Eye (tissue), 1 donor: Measurements from ENCODE around the gene CORIN.
"Not testable (repeated sequence)": the region's sequence is repeated elsewhere in the genome, so short reads cannot be mapped to it uniquely, and the experiment has no call there.

Experiments
- DNase-seq: peaks from one replicate; pipeline ENCODE4 v3.0.0-alpha.2; 2015

Gene CORIN

GRCh38 chr4:47767956-47768355 is 69.9 kb downstream of the CORIN start:
- DNase-seq, result not testable (repeated sequence)

- no peak for DNase-seq
These were observed 74.6 kb downstream of the CORIN start for GRCh38 chr4:47763279-47763678.

DNA sequence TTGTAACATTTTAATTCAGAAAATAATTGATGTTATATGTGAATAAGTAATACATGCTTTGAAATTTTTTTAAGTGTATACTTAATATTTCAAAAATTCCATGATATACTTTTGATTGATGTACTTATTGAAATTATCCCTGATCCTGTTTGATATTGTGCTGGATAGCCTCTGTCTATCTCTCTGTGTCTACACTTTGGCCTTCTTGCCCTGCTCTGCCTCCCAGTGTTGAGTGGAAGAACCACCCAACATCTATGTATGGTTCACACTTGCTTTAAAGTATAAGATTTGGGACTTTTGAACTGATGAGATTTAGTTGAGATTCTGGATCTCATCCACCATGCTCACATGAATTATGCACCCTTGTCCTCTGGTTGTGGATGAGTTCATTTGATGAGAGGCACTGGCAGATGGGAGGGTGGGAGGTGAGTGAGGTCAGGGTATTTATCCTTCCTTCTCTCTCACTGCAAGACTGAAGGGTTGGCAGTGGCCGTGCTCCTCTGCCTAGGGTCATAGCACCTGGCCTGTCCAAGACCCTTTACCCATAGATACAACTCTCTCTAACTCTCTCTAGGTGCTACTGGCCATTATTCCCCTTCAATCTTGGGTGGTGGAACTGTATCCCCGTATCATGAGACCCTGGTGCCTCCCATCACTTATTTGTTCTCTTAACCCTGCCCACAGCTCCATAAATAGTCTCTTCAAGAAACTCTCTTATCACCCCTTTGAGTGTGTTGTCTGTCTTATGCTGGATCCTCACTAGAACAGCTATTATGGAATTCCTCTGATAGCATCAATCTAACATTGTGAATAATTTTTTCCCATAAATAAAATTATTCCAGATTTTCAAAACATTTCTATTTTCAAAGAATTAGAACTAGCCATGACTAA is 75.2 kb downstream of the CORIN start:
- no peak for DNase-seq

DNA sequence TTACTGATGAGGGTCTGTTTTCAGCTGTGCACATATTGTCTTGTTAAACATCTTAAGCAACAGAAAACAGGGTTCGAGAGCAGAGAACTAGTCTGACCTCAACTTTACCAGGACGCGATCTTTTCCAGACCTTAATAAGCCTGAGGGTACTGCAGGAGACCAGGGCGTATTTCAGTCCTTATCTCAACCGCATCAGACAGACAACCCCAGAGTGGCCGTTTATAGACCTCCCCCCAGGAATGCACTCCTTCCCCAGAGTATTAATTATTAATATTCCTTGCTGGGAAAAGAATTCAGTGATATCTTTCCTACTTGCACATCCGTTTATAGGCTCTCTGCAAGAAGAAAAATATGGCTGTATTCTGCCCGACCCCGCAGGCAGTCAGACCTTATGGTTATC is 84.6 kb downstream of the CORIN start:
- not testable (repeated sequence) for DNase-seq

DNA sequence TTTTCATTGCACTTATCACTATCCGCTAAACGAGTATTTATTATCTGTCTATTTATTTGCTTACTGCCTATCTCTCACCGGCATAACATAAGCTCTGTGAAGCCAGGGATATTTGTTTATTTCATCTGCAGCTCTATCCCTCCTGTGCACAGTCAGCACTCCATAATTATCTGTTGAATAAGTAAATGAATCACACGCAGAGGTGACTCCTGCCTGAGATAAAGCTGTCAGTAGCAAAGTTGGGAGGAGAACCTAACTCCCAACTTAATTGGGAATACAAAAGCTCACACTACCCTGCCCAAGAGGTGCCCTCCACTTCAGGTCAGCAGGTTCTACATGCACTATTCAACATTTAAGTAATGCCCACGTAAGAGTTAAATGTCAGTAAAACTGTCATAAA is 85.7 kb downstream of the CORIN start:
- DNase-seq, result no peak

GRCh38 chr4:47750788-47751187 is 87.1 kb downstream of the CORIN start:
- DNase-seq, result peak; percentile 30

DNA sequence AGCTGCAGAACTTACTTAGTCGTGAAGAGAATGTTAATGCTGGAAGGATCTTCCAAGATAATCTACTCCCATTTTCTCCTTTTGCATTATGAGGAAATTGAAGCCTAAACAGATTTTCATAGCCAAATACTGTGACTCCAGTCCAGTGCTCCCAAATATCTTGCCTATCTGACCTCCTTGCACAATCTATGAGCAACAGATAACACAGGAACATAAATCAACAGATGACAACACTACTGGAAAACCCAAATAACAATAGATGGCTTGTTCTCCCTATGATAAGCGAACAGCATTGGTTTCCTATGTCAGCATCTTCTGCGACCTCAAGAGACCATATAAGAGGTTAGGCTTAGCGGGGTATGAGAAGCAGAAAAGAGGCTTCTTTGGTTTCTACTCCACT is 88.0 kb downstream of the CORIN start:
- no peak for DNase-seq

GRCh38 chr4:47749060-47749459 is 88.8 kb downstream of the CORIN start:
- DNase-seq, result no peak

DNA sequence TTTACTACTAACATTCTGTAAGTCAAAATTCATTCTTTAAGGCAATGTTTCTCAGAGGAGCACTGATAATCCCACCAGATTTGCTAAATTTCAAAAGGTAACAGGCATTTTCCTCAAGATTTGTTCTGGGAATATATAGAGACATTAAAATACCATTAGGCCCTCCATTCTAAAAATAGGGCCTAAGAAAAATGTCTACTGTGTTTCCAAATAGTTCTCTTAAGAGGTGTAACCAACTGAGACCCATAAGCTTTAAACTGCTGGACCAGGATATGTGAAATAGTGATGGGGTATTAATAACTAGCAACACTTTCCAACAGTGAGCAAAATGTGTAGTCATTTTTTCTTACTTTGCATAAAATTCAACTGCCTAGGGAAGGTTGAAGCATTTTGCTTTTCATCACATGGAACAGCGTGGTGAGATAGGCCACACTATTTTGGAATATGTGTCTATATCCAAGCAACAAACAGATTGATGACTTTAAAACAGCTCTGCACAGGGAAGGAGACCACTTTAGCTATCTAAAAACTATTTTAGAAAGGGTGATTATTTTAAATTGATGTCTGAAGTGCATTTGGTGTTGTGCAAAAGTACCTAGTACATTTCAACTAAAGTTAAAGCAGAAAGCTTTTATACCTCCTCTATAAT is 89.9 kb downstream of the CORIN start:
- no peak for DNase-seq

GRCh38 chr4:47747211-47747610 is 90.7 kb downstream of the CORIN start:
- no peak for DNase-seq

DNA sequence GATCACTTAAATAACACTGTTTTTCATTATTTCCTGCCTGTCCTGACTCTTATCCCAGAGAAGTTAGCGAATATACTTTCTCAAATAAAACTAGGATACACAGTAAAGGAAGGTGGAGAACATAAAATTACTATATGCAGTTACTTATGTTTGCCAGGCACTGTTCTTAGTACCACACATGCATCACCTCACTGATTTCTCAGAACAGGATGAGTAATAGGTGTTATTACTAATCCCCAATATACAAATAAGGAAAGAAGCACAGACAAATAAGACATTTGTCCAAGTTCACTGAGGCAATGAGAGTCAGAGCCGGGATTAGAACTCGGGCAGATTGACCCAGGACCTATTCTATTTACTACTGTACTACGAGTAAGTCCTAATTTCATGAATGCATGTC is 91.7 kb downstream of the CORIN start:
- DNase-seq, result no peak

- DNase-seq, result no peak
These were observed 93.0 kb downstream of the CORIN start for GRCh38 chr4:47744843-47745382.

- DNase-seq, result no peak
These were observed 93.6 kb downstream of the CORIN start for GRCh38 chr4:47744253-47744652.

DNA sequence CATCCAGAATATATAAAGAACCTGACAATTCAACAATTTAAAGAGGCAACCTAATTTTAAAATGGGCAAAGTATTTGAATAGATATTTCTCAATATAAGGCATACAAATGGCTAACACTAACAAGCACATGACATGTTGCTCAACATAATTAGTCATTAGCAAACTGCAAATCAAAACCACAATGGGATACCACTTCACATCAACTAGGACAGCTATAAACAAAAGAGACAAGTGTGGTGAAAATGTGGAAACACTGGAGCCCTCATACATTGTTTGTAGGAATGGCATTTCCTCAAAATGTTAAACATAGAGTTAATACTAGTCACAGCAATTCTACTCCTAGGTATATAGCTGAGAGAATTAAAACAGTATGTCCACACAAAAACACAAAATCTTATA is 96.7 kb downstream of the CORIN start:
- no peak for DNase-seq

GRCh38 chr4:47737326-47737725 is 100.5 kb downstream of the CORIN start:
- DNase-seq, result no peak

- DNase-seq, result no peak
These were observed 101.3 kb downstream of the CORIN start for GRCh38 chr4:47736555-47736954.

GRCh38 chr4:47736146-47736545 is 101.7 kb downstream of the CORIN start:
- no peak for DNase-seq

GRCh38 chr4:47733302-47734175 is 104.3 kb downstream of the CORIN start:
- peak; percentile 27 for DNase-seq

DNA sequence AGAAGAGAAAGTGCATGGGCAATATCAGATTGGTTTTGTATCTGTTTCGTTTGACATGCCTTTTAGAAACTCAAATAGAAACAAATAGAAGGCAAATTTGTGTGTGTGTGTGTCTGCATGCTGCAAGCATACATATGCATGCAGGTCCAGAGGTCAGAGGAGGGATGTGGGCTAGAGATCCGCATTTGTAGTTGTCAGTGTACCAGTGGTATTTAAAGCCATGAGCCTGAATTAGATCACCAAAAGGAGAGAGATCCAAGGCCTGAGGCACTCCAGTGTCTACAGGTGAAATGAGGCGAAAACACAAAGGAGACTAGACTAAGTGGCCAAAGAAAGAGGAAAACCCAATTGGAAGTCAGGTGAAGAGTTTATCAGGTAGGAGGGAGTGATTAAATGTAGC is 106.7 kb downstream of the CORIN start:
- DNase-seq, result no peak

DNA sequence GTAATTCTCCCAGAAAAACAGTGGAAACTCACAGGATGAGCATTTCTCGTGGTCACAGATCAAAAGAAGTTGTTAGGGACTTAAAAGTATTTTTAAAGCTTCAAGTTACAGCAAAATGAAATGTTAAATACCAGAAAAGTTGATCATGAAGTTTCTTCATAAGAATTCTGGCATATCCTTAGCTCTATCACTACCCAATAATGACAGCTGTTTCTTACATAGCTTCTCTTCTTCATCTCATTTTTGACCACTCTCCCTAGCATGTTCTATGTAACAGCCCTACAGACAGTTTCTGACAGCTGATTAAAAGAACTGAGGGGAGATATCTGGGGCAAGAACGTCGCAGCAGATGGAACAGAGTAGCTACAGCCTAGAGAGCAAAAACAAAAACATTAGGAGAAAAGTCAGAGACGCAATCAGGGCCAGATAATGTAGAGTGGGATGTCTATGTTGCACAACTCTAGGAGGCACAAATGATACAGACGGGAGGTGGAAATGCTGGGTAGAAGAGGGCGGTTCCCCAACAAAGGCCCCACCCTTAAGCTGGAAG is 108.7 kb downstream of the CORIN start:
- DNase-seq, result no peak

DNA sequence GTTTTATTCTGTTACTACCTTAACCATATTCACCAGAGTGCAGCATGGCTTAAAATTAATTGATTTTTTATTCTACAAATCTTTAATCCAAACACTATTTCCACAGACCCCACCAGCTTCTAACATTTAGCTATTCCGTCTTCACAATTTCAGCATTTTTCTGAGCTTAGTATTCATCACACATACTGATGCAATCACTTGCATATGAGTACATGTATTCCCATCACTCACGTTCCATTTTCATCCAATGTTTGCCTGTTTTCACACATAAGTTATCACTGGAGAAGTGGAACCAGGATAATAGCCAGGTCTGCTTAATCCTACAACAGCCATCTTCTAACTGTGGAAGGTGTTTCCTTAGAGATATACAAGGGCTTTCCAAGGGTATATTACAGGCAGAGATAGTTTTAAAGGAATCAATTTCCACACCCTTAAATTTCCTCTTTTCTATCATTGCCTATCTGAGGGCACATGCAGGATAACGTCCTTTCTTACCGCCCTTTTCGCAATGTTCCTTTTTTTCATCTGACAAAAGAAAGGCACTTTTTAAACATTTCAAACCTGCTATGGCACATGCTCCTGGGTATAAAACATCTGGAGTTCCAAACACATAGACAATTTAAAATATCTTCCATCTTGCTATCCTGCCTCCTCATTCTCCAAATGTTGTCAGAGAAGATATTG is 115.8 kb downstream of the CORIN start:
- no peak for DNase-seq

GRCh38 chr4:47721485-47721884 is 116.4 kb downstream of the CORIN start:
- DNase-seq, result no peak
